K562 (cell line): ENCODE results near the gene NUP98. TPM values are rescaled to one million over a fixed set of nuclear protein-coding genes. Genes with fewer than 3 reads are reported as not detected.

Source experiments
- ATAC-seq: fragments of 200-7000 bp; cut with Tn5 transposase; 3 replicates; pipeline ENCODE4 v1.9.1; 2020; ENCODE audit warnings: moderate library complexity
- BruUV-seq: library from RNA; stranded (reverse); fragments of 400-500 nt; replicated peaks from 2 replicates; lab custom pipeline; 2021; lab: Mats Ljungman, UMichigan
- CTCF ChIA-PET: fragments of 300-600 bp; formaldehyde crosslinking; extraction: SDS; loops from one replicate; lab custom pipeline; 2021; ENCODE audit warnings: low intra/inter-chr PET ratio; lab: Yijun Ruan, JAX
- POLR2A ChIA-PET: fragments of 300-600, 350-650 bp; sonication (Branson Sonifier 250); formaldehyde crosslinking; extraction: SDS; loops from one replicate; lab custom pipeline; 2021; ENCODE audit warnings: antibody characterized with exemption, inconsistent platforms; lab: Yijun Ruan, JAX
- DNase-seq, 4 experiments: peaks; one replicate each; pipeline versions ENCODE4 v3.0.0 to v3.0.0-alpha.2; 2011 to 2018; ENCODE audit warnings: low spot score in 3 of 4, mixed read lengths in 3 of 4; ENCODE audit errors: extremely low read depth in 1 of 4
- FAIRE-seq: peaks from 2 replicates; lab custom pipeline; 2011; peaks lifted over from hg19 to GRCh38; lab: Jason Lieb, UNC
- H2AFZ ChIP-seq: 2 replicates; pipeline ENCODE4 v1.6.0; 2011; ENCODE audit warnings: low read depth, low read length, control low read depth, inconsistent platforms
- H3K27ac ChIP-seq: fragments of 200-600 bp; 3 replicates; pipeline ENCODE4 v1.8.0; 2011; ENCODE audit warnings: low read depth, mild to moderate bottlenecking, control low read depth, inconsistent platforms, low read length, moderate library complexity, mixed read lengths; ENCODE audit errors: extremely low read depth
- H3K27me3 ChIP-seq, 2 experiments: fragments of 300-600 bp in 1 of 2; 2 replicates in 1 of 2; 3 replicates in 1 of 2; pipeline versions ENCODE4 v1.6.0 to v1.8.0; 2011; ENCODE audit warnings: inconsistent platforms in 2 of 2, low read length in 2 of 2, mild to moderate bottlenecking in 1 of 2, mixed read lengths in 1 of 2, moderate library complexity in 1 of 2; ENCODE audit not compliant: control insufficient read depth in 2 of 2, insufficient read depth in 2 of 2
- H3K36me3 ChIP-seq: fragments of 300-600 bp; 3 replicates; pipeline ENCODE4 v1.8.0; 2011; ENCODE audit warnings: mild to moderate bottlenecking, low read length, inconsistent platforms; ENCODE audit not compliant: control insufficient read depth, insufficient read depth
- H3K4me1 ChIP-seq, 2 experiments: fragments of 200-600 bp in 1 of 2; replicated peaks in 1 of 2; 2 replicates in 1 of 2; 3 replicates in 1 of 2; pipeline versions ENCODE4 v1.5.1 to v1.8.0; 2011; ENCODE audit warnings: inconsistent platforms in 2 of 2, low read length in 2 of 2, mild to moderate bottlenecking in 1 of 2, mixed read lengths in 1 of 2, moderate library complexity in 1 of 2; ENCODE audit not compliant: control insufficient read depth in 2 of 2, insufficient read depth in 2 of 2
- H3K4me2 ChIP-seq: 2 replicates; pipeline ENCODE4 v1.6.1; 2011; ENCODE audit warnings: low read length, control low read depth, inconsistent platforms, mixed read lengths; ENCODE audit not compliant: insufficient read depth
- H3K4me3 ChIP-seq: fragments of 200-600 bp; sonication (generic), shearing (Covaris generic); 2 replicates; pipeline ENCODE4 v1.5.1; 2016; ENCODE audit warnings: control low read depth, inconsistent platforms
- H3K79me2 ChIP-seq: fragments of 200-600 bp; 3 replicates; pipeline ENCODE4 v1.8.0; 2011; ENCODE audit warnings: low read length, inconsistent platforms; ENCODE audit not compliant: control insufficient read depth, insufficient read depth
- H3K9ac ChIP-seq, 2 experiments: 2 replicates each; pipeline versions ENCODE4 v1.6.0 to v1.6.1; 2011; ENCODE audit warnings: low read depth in 2 of 2, low read length in 2 of 2, control low read depth in 1 of 2, inconsistent platforms in 1 of 2, mild to moderate bottlenecking in 1 of 2, mixed read lengths in 1 of 2; ENCODE audit not compliant: insufficient read depth in 1 of 2
- H3K9me1 ChIP-seq: one replicate; pipeline ENCODE4 v1.6.0; 2011; ENCODE audit warnings: inconsistent platforms, mild to moderate bottlenecking, low read length, moderate library complexity; ENCODE audit not compliant: control insufficient read depth, insufficient read depth
- H3K9me3 ChIP-seq: replicated peaks from 2 replicates; pipeline ENCODE4 v1.5.1; 2011; ENCODE audit warnings: low read depth, low read length, inconsistent platforms; ENCODE audit not compliant: control insufficient read depth, insufficient read depth
- H4K20me1 ChIP-seq: replicated peaks from 2 replicates; pipeline ENCODE4 v1.6.1; 2011; ENCODE audit warnings: low read length, inconsistent platforms, mixed read lengths; ENCODE audit not compliant: control insufficient read depth, insufficient read depth
- KAT8 ChIP-seq: fragments of 450-650 bp; IDR thresholded peaks from 2 replicates; pipeline ENCODE4 v1.6.1; 2016; ENCODE audit warnings: low read depth, mild to moderate bottlenecking
- WGBS: fragments of 100-300 bp; shearing (Covaris generic); methylation state at CpG from one replicate; pipeline ENCODE4 v1.1.6; 2016; ENCODE audit warnings: low coverage, mixed read lengths; ENCODE audit not compliant: insufficient coverage; ENCODE audit errors: missing lambda C conversion rate; 5-methylcytosine and 5-hydroxymethylcytosine counted together
- in situ Hi-C: fragments of 300-500 bp; cut with MboI; formaldehyde crosslinking; loops from 4 replicates; pipeline ENCODE4 v1.15.0; 2018; ENCODE audit warnings: inconsistent platforms, mixed read lengths
- intact Hi-C: fragments of 100-400 bp; cut with micrococcal nuclease; formaldehyde crosslinking; loops from 2 replicates; pipeline ENCODE4 v1.14.2; 2022
- polyA plus RNA-seq, 8 experiments: library from polyadenylated mRNA; depleted of rRNA in 4 of 8; stranded (reverse) in 5 of 8; unstranded in 3 of 8; fragments of >200 nt; fragmentation: Nextera tagmentation in 2 of 8; fragmentation: Illumina TruSeq in 1 of 8; extraction: Ambion mirVana in 2 of 8; extraction: Trizol in 1 of 8; gene quantifications; 2 replicates each; pipeline versions ENCODE4 v1.2.1 to v1.2.3, GENCODE V29; 2011 to 2014; ENCODE audit warnings: inconsistent platforms in 1 of 8, missing spikeins in 1 of 8
- total RNA-seq, 7 experiments: library from RNA; depleted of rRNA in 6 of 7; stranded (reverse); fragments of >200 nt in 6 of 7; fragmentation: Illumina TruSeq in 2 of 7; extraction: Trizol in 2 of 7; gene quantifications; 2 replicates each; pipeline versions ENCODE4 v1.2.1 to v1.2.3, GENCODE V29; 2011 to 2021; ENCODE audit warnings: low replicate concordance in 1 of 7
- TF ChIP-seq, protein P1 (sequence below): sonication (generic); formaldehyde crosslinking; IDR thresholded peaks from 2 replicates; pipeline ENCODE4 v1.8.1; 2023; ENCODE audit warnings: mild to moderate bottlenecking, missing genetic modification reagents

The NUP98 gene
- total and polyA plus RNA-seq, 9 of the 15 experiments (the other 6 are each of a cell fraction or from before 2014, with no cell fraction given) = 45.1 to 196 (median 130) TPM

DNA sequence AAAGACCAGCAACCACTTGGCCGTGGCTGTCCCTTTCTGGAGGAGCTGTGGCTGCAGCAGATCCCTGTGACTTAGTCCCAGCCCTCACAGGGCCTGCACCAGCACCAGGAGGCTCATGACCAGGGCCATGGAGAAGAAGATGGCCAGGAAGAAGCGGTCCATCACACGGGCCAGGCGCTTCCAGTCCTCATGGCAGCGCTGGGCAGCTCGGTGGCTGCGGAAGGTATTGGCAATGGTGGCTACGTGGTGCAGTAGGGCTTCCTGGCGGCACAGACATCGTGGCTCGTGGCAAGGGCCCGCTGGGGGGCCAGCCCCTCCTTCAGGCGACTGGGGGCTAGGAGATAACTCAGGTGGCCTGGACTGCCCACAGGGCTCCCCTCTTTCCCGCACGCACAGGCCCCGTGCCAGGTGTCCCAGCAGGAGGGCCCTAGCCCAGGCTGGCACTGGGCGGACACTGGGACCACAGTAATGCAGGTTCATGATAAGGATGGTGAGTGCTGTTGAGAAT lies 131.3 kb downstream of the NUP98 start:
- CTCF ChIA-PET = no interaction called here
- ATAC-seq (no peak), FAIRE-seq (no peak), DNase-seq (no peak)
- 93% methylated on average over 14 of the region's 17 CpGs for WGBS
- Histone ChIP-seq H3K27me3 (no peaks in the 10 kb centered on the region), H2AFZ (no peak overlapping the region), H3K4me2 (no peak overlapping the region), H3K79me2 (no peaks in the 10 kb centered on the region), H3K9me1 (no peaks in the 10 kb centered on the region), H3K9me3 (no peaks in the 10 kb centered on the region), H3K4me1 (peaks cover 0 to 16% of the 10 kb centered on the region in 2 experiments; a peak in 2 of 5 replicates), H3K36me3 (peaks cover 24% of the 10 kb centered on the region; the same call in 1 of the 3 replicates), H4K20me1 (no peaks in the 10 kb centered on the region), H3K4me3 (no peak overlapping the region), H3K9ac (peak overlapping the region in 1 of 2 experiments; percentile 45; a peak in 2 of 4 replicates), H3K27ac (no peak overlapping the region)
- POLR2A ChIA-PET = interaction anchor here (0.6 kb wide), 1 partner anchor 9 kb away, joined by 3 read pairs; no protein-coding TSS in a partner anchor
- intact Hi-C loops = no loop called here
- no TSS peak for BruUV-seq
- TF ChIP-seq KAT8 = no peak
- TF ChIP-seq, protein P1, sequence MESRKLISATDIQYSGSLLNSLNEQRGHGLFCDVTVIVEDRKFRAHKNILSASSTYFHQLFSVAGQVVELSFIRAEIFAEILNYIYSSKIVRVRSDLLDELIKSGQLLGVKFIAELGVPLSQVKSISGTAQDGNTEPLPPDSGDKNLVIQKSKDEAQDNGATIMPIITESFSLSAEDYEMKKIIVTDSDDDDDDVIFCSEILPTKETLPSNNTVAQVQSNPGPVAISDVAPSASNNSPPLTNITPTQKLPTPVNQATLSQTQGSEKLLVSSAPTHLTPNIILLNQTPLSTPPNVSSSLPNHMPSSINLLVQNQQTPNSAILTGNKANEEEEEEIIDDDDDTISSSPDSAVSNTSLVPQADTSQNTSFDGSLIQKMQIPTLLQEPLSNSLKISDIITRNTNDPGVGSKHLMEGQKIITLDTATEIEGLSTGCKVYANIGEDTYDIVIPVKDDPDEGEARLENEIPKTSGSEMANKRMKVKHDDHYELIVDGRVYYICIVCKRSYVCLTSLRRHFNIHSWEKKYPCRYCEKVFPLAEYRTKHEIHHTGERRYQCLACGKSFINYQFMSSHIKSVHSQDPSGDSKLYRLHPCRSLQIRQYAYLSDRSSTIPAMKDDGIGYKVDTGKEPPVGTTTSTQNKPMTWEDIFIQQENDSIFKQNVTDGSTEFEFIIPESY (CRISPR knock-in tag) = peak; percentile 79
- in situ Hi-C loops = no loop called here
